Skin of body (tissue), 2 donors: ENCODE measurements around the gene LGALS7B. TPM values are rescaled to one million over a fixed set of nuclear protein-coding genes. Genes with fewer than 3 reads are reported as not detected.
"Not testable (repeated sequence)": the region's sequence is repeated elsewhere in the genome, so short reads cannot be mapped to it uniquely, and the experiment has no call there.

Experiments used
- DNase-seq: peaks from one replicate; lab custom pipeline; 2025; lab: John Stamatoyannopoulos, UW
- total RNA-seq: library from RNA; depleted of rRNA; stranded (reverse); fragments of >200 nt; gene quantifications from one replicate; pipeline ENCODE4 v1.2.3, GENCODE V29; 2014

The LGALS7B gene
- total RNA-seq, 1 donor from 2014 or later = 285 TPM

- peak; percentile 57 for DNase-seq
Observed at GRCh38 chr19:38769635-38770211, 19.3 kb upstream of the LGALS7B start.

GRCh38 chr19:38770228-38770948 lies 18.6 kb upstream of the LGALS7B start:
- not testable (repeated sequence) for DNase-seq

GRCh38 chr19:38770949-38771275 lies 18.1 kb upstream of the LGALS7B start:
- DNase-seq = not testable (repeated sequence)

- not testable (repeated sequence) for DNase-seq
Observed at GRCh38 chr19:38771569-38771968, 17.4 kb upstream of the LGALS7B start.

- DNase-seq = no peak
Observed at GRCh38 chr19:38773469-38774177, 15.4 kb upstream of the LGALS7B start, which contains the start of gene LGALS7. Gene LGALS7 (minus strand): TSS chr19:38773517. CDS start chr19:38773492, 25 bp downstream.

GRCh38 chr19:38774181-38774950 lies 14.6 kb upstream of the LGALS7B start:
- no peak for DNase-seq

- DNase-seq = no peak
Observed at GRCh38 chr19:38778733-38779132, 10.3 kb upstream of the LGALS7B start.

GRCh38 chr19:38780443-38780842 lies 8.6 kb upstream of the LGALS7B start:
- no peak for DNase-seq

- no peak for DNase-seq
Observed at GRCh38 chr19:38781058-38781457, 7.9 kb upstream of the LGALS7B start.

GRCh38 chr19:38782212-38782611 lies 6.8 kb upstream of the LGALS7B start:
- not testable (repeated sequence) for DNase-seq

GRCh38 chr19:38784224-38784623 lies 4.8 kb upstream of the LGALS7B start:
- DNase-seq = no peak

GRCh38 chr19:38785187-38785699 lies 3.8 kb upstream of the LGALS7B start:
- no peak for DNase-seq

GRCh38 chr19:38786061-38786460 lies 2.9 kb upstream of the LGALS7B start:
- DNase-seq = not testable (repeated sequence)

GRCh38 chr19:38786572-38787265 lies 2.3 kb upstream of the LGALS7B start:
- no peak for DNase-seq

- not testable (repeated sequence) for DNase-seq
Observed at GRCh38 chr19:38790507-38791403, 1.8 kb downstream of the LGALS7B start.

GRCh38 chr19:38791451-38792064 lies 2.6 kb downstream of the LGALS7B start:
- not testable (repeated sequence) for DNase-seq

GRCh38 chr19:38792250-38793111 lies 3.5 kb downstream of the LGALS7B start:
- DNase-seq = no peak

- peak; percentile 50 for DNase-seq
Observed at GRCh38 chr19:38793177-38793576, 4.2 kb downstream of the LGALS7B start.
